ENCODE results near the gene ACSS1. TPM values are rescaled to one million over a fixed set of nuclear protein-coding genes. Genes with fewer than 3 reads are reported as not detected.

Gene ACSS1
- total RNA-seq, 1 experiment from 2014 or later = 2.8 TPM

GRCh38 chr20:24981282-24981681 is 76.7 kb downstream of the ACSS1 start:
- DNase-seq (ENCODE audit: extremely low read depth, low read depth) = no peak

DNA sequence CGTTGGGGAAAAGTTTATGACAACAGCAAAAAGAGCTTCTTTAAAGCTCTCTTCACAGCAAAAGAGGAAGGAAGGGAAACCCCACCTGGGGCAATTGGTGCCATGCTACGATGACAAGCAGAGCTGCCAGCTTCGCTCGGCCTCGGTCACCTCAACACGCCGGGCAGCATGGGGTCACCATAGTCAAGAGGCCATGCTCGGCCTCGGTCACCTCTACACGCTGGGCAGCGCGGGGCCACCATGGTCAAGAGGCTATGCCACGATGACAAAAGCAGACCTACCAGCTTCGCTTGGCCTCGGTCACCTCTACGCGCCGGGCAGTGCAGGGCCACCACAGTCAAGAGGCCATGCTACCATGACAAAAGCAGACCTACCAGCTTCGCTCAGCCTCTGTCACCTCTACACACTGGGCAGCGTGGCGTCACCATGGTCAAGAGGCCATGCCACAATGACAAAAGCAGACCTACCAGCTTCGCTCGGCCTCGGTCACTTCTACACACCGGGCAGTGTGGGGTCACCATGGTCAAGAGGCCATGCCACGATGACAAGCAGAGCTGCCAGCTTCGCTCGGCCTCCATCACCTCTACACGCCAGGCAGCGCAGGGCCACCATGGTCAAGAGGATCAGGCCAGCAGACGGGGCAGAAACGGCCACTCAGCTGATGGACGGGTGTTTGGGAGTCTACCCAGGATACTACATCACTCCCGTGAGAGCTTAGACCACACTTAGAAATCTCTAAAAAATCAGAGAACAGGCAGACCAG is 77.5 kb downstream of the ACSS1 start:
- no peak for DNase-seq (ENCODE audit: extremely low read depth, low read depth)

GRCh38 chr20:24979036-24979960 is 78.6 kb downstream of the ACSS1 start:
- no peak for DNase-seq (ENCODE audit: extremely low read depth, low read depth)

DNA sequence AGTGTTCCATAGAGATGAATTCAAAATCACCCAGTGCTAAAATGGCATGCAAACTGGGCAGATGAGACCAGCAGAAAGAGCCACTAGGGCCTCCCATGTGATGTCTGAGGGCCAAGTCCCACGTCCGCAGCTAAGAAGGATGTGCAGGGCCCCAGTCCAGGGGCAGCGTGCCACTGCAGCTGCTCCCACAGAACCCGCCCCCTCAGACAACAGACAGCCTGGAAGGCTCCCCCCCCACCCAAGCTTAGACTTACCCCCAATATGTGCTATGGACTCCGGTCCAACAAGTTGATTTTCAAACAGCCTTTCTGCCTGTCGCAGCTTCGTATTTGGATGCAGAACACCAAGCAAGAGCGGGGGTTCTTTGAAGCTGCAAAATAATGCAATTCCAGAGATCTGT is 79.4 kb downstream of the ACSS1 start:
- DNase-seq (ENCODE audit: extremely low read depth, low read depth) = no peak

GRCh38 chr20:24977797-24978196 is 80.1 kb downstream of the ACSS1 start:
- no peak for DNase-seq (ENCODE audit: extremely low read depth, low read depth)

DNA sequence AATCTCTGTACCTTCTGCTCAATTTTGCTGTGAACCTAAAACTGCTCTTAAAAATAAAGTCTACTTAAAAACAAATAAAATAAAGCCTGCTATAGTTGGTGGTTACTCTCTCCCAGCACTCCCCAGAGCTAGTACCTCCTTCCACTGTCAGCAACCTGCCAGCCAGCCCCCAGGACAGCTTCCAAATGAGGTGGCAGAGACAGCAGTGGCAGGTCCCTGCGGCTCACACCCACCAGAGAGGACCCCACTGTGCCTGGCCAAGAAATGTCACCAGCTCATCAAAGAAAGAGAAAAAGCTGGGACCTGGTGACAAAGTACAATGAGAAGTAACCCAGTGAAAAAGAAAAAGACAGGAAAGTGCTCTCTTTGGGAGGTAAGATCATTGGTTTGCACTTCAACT is 80.6 kb downstream of the ACSS1 start:
- DNase-seq (ENCODE audit: extremely low read depth, low read depth) = no peak

- DNase-seq (ENCODE audit: extremely low read depth, low read depth) = no peak
Observed at GRCh38 chr20:24972341-24972740, 85.6 kb downstream of the ACSS1 start.

DNA sequence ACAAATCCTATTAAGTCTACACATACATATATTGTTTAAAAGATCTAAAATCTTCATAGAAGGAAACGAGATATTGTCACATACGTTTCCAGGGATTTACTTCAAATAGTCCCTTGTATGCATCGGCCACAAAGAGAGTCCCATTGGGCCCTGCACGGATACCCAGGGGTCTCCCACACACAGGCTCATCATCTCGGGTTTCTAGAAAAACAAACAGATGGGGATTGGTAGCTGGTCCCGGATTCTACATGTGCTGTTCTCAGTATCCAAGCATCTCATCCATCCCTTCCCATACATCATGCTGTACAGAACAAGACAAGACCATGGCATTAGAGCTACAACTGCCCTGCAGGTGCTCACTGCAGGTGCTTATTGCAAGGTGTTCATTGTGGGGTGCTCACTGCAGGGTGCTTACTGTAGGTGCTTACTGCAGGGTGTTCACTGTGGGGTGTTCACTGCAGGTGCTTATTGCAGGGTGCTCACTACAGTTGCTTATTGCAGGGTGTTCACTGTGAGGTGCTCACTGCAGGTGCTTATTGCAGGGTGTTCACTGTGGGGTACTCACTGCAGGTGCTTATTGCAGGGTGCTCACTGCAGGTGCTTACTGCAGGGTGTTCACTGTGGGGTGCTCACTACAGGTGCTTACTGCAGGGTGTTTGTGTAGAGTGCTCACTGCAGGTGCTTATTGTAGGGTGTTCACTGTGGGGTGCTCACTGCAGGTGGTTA is 86.4 kb downstream of the ACSS1 start:
- no peak for DNase-seq (ENCODE audit: extremely low read depth, low read depth)

DNA sequence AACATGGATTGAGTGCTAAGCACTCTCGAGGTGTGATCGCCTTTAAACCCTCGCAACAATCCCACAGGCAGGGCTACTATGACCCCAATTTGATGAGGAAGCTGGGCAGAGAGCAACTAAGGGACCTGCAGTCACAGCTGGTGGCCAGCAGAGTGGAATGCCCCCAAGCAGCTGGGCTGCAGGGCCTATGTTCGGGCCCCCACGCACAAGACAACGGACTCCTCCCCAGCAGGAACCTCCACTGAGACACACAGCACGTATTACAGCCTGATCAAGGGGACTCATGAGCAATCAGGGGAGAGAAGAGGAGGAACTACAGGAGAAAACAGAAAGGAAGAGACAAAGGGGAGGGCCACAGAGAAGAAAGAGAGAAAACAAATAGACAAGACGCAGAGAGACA is 87.2 kb downstream of the ACSS1 start:
- DNase-seq (ENCODE audit: extremely low read depth, low read depth) = no peak

GRCh38 chr20:24970030-24970553 is 87.8 kb downstream of the ACSS1 start:
- no peak for DNase-seq (ENCODE audit: extremely low read depth, low read depth)

GRCh38 chr20:24969186-24970029 is 88.5 kb downstream of the ACSS1 start:
- no peak for DNase-seq (ENCODE audit: extremely low read depth, low read depth)

DNA sequence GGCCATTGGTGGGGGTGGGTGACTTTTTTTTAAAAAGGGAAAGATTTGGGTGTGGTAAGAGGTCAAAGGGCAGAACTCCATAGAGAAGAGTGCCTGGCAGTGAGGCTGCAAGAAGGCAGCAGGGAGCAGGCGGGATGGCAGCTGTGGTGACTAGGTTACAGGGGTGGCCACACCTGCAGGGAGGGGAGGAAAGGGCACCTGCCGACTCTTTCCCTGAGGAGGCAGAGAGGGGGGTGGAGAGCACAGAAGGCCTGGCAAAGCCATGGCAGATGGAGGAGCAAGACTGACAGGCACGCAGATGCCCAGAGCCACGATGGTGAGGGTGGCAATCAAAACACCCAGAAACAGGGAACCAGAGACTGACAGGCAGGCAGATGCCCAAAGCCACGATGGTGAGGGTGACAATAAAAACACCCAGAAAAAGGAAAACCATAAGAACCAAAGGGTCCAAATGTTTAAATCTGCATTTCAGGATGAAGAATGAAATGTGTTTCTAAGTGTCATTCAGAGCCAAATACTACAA is 89.6 kb downstream of the ACSS1 start:
- no peak for DNase-seq (ENCODE audit: extremely low read depth, low read depth)

DNA sequence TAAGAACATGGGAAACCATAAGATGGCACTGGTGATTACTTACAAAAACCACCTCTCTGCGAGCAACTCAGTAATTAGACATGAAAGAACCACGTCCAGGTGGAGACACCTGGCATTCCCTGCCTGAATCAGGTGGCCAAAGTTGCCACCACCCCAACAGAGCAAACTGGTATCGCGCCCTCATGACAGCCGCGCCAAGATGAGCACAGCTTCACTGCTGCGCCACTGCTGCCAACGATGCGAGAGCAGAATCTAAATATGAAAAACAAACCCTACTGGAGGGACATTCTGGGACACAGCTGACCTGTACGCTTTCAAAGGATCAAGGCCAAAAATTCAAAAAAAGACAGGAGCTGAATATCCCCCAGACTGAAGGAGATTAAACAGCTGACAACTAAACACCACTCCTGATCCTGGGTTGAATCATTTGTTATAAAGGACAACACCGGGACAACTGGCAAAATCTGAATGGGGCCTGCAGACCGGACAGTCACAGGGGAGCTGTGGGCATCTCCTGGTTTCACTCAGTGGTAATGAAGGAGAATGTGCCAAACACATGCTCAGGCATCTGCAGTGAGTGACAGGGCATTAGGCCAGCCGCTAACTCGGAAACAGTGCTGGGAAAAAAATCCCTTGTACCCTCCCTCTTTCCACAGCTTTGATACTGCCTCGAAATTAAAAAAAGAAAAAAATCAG is 91.5 kb downstream of the ACSS1 start:
- DNase-seq (ENCODE audit: extremely low read depth, low read depth) = no peak

DNA sequence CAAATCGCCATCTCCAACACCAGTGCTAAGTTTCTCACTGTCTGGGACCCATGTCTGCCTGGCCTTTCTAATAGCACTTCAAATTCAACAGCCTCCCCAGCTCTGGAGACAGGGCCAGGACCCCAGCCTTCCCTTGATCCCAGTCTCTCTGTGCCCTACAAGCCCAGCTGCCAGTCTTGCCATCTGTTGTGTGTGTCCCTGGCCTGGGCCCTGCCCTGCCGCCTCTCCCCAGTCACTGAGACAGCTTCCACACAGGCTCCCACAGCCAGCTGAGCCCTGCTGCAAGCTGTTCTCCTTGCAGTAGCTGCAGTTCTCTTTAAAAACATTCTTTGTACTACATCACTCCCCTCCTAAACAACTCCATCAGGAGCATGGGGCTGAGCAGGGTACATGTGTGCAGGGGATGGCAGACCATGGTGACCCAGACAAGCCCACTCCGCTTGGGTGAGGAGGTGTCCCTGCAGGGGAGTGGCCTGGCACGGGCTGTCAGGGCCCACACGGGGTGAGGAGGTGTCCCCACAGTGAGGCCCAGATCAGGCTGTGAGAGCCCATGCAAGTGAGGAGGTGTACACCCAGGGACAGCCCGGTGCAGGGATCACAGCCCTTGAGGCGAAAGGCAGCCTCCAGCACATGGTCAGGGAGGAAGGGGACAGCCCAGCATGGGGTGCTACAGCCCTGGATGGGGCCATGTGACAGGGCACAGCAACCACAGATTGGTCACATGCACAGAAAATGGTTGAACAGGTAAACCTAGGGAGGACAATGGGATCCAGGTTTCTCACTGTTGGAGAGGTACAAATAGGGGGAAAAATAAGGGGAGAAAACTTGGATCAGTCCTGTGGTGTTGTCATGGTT is 92.6 kb downstream of the ACSS1 start:
- DNase-seq (ENCODE audit: extremely low read depth, low read depth) = no peak

- no peak for DNase-seq (ENCODE audit: extremely low read depth, low read depth)
Observed at GRCh38 chr20:24964506-24964840, 93.5 kb downstream of the ACSS1 start.

- no peak for DNase-seq (ENCODE audit: extremely low read depth, low read depth)
Observed at GRCh38 chr20:24963672-24964505, 94.0 kb downstream of the ACSS1 start.

- DNase-seq (ENCODE audit: extremely low read depth, low read depth) = no peak
Observed at GRCh38 chr20:24962510-24962909, 95.4 kb downstream of the ACSS1 start.

DNA sequence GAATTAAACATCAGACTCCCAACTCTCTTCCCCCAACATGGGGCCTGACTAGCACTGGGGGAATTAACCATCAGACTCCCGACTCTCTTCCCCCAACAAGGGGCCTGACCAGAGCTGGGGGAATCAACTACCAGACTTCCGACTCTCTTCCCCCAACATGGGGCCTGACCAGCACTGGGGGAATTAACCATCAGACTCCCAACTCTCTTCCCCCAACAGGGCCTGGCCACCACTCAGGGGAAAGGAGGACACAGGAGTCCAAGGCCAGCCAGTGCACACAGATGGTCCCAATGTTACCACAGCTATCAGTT is 95.8 kb downstream of the ACSS1 start:
- no peak for DNase-seq (ENCODE audit: extremely low read depth, low read depth)
